Psoas muscle (tissue), 8 donors: ENCODE results near the gene PCK1. TPM values are rescaled to one million over a fixed set of nuclear protein-coding genes. Genes with fewer than 3 reads are reported as not detected.
A peak's percentile ranks its signal among the peaks of the same experiment; 100 is the strongest.
"Not testable (repeated sequence)": the region's sequence is repeated elsewhere in the genome, so short reads cannot be mapped to it uniquely, and the experiment has no call there.

ENCODE experiments used
- ATAC-seq, 4 donors: fragments of 200-7000 bp; cut with Tn5 transposase; one replicate each; pipeline ENCODE4 v1.9.1; 2020; ENCODE audit warnings: moderate library complexity in 3 of 4, mild to moderate bottlenecking in 2 of 4
- DNase-seq, 2 donors: peaks; one replicate each; pipeline ENCODE4 v3.0.0-alpha.2; 2020
- H3K27ac ChIP-seq: fragments of 200-600 bp; one replicate; pipeline ENCODE4 v1.8.0; 2022
- H3K27me3 ChIP-seq, 3 donors: fragments of 200-600 bp in 1 of 3; one replicate each; pipeline versions ENCODE4 v1.6.1 to v1.8.0; 2013 to 2022; ENCODE audit warnings: low read length in 2 of 3, mild to moderate bottlenecking in 2 of 3, moderate library complexity in 1 of 3; ENCODE audit not compliant: insufficient read depth in 3 of 3
- H3K36me3 ChIP-seq, 2 donors: fragments of 200-600 bp in 1 of 2; one replicate each; pipeline versions ENCODE4 v1.6.1 to v1.8.0; 2013 to 2022; ENCODE audit warnings: low read depth in 1 of 2, mild to moderate bottlenecking in 1 of 2, moderate library complexity in 1 of 2; ENCODE audit not compliant: insufficient read depth in 1 of 2
- H3K4me1 ChIP-seq: fragments of 200-600 bp; one replicate; pipeline ENCODE4 v1.8.0; 2022
- H3K4me3 ChIP-seq: fragments of 200-600 bp; one replicate; pipeline ENCODE4 v1.8.0; 2022; ENCODE audit warnings: mild to moderate bottlenecking
- H3K9me3 ChIP-seq: fragments of 200-600 bp; one replicate; pipeline ENCODE4 v1.8.0; 2022
- CTCF ChIP-seq: fragments of 200-600 bp; IDR thresholded peaks from one replicate; pipeline ENCODE4 v1.8.0; 2022; ENCODE audit warnings: antibody characterized with exemption
- WGBS, 3 donors: extraction: QIAGEN DNeasy Blood & Tissue Kit; methylation state at CpG; one replicate each; pipeline versions ENCODE4 v1.1.6 to v1.1.7; 2013; 5-methylcytosine and 5-hydroxymethylcytosine counted together
- intact Hi-C, 2 donors: fragments of 100-400 bp; cut with DNase I; formaldehyde crosslinking; loops; one replicate each; pipeline versions ENCODE4 v1.11.0 to v1.14.2; 2022
- long read RNA-seq, 2 donors: library from polyadenylated mRNA; unstranded; transcript quantifications; one replicate each; pipeline ENCODE4 v2.0.0, GENCODE V29; 2021
- polyA plus RNA-seq, 3 donors: library from polyadenylated mRNA; stranded (reverse); fragments of 200-250 nt; gene quantifications; one replicate each; pipeline ENCODE4 v1.2.3, GENCODE V29; 2013
- total RNA-seq, 4 donors: library from RNA; stranded (reverse); fragmentation: NEBNext Ultra II Directional in 2 of 4; extraction: Animal tissue kit (Norgen Biotek cat#: 25700) in 2 of 4; gene quantifications; one replicate each; pipeline versions ENCODE4 v1.2.1 to v1.2.4, GENCODE V29; 2021 to 2023
- donor health status: healthy with polysubstance abuse.
- donor health status: DM: no; HTN: no; CAD: no; lungs with moderate emphysema.
- donor health status: Bipolar disorder and iron deficiency.
- donor health status: healthy.
- donor health status: DM: yes; HTN: yes; CAD: no.
- donor health status: DM: no; HTN: no; CAD: no.
- donor health status: DM: no; HTN: no; CAD: no.
- donor health status: DM: yes; HTN: yes; CAD: no.

The PCK1 gene
- under 1 TPM; 0.26 to 0.63 (median 0.38) TPM for total RNA-seq
- polyA plus RNA-seq: under 1 TPM; 0.24 to 0.81 (median 0.53) TPM
- long read RNA-seq, donor 1: 0 reads
- long read RNA-seq, donor 2, full-length matches to known transcripts: 1 of 1 reads
- long read RNA-seq, donor 2, partial matches to known transcripts: 0 of 1 reads
- long read RNA-seq, donor 2, other reads (novel, unspliced or antisense): 0 of 1 reads

- Histone ChIP-seq H3K27ac (no peak within 1 kb of the TSS), H3K36me3 (no peaks in the 10 kb centered on the region), H3K4me1 (no peaks in the 10 kb centered on the region), H3K27me3 (peaks cover 0 to 44% (median 9%) of the 10 kb centered on the region in 3 donors), H3K4me3 (no peak within 1 kb of the TSS), H3K9me3 (no peaks in the 10 kb centered on the region)
- peak; percentile 47 to 71 for DNase-seq
- TF ChIP-seq CTCF: no peak
- WGBS, 3 donors: 42 to 48% (median 44%) methylated on average over 14 of the region's 14 CpGs
- peak in 1 of 4 donors; percentile 40 for ATAC-seq
- intact Hi-C loops: no loop called here
These were observed at the start of gene PCK1 for GRCh38 chr20:57560554-57561355. Gene PCK1, plus strand, starts transcription at chr20:57561110. Its CDS starts 302 bp downstream, at chr20:57561412.

GRCh38 chr20:57511709-57512108, 49.2 kb upstream of the PCK1 start:
- H3K27ac ChIP-seq, H3K4me3 ChIP-seq, H3K9me3 ChIP-seq, H3K36me3 ChIP-seq, H3K4me1 ChIP-seq, ATAC-seq, DNase-seq, H3K27me3 ChIP-seq: not testable (repeated sequence)
- intact Hi-C loops: loop anchor here in 1 of 2 donors (5.0 kb wide), 1 partner anchor 696 kb away; no protein-coding TSS in a partner anchor
- WGBS, 3 donors: 89 to 93% (median 91%) methylated on average over 7 of the region's 7 CpGs

GRCh38 chr20:57512432-57512831, 48.5 kb upstream of the PCK1 start:
- no peak for TF ChIP-seq CTCF
- H3K4me1 ChIP-seq: no peaks in the 10 kb centered on the region
- H3K27me3 ChIP-seq: peaks cover 0 to 7% (median 0%) of the 10 kb centered on the region in 3 donors
- WGBS, 3 donors: 72 to 83% (median 82%) methylated on average over 5 of the region's 5 CpGs
- H3K27ac ChIP-seq: no peak overlapping the region
- H3K9me3 ChIP-seq: no peaks in the 10 kb centered on the region
- DNase-seq: no peak
- no peaks in the 10 kb centered on the region for H3K36me3 ChIP-seq
- no peak overlapping the region for H3K4me3 ChIP-seq
- intact Hi-C loops: loop anchor here in 1 of 2 donors (5.0 kb wide), 1 partner anchor 695 kb away; no protein-coding TSS in a partner anchor
- ATAC-seq: no peak

GRCh38 chr20:57513199-57513598, 47.7 kb upstream of the PCK1 start:
- H3K27me3 ChIP-seq: peaks cover 0 to 7% (median 0%) of the 10 kb centered on the region in 3 donors
- no peak for TF ChIP-seq CTCF
- WGBS, 3 donors: 78 to 81% (median 80%) methylated on average over 1 of the region's 1 CpG
- no peak for DNase-seq
- H3K9me3 ChIP-seq: no peaks in the 10 kb centered on the region
- ATAC-seq: no peak
- no peaks in the 10 kb centered on the region for H3K4me1 ChIP-seq
- no peaks in the 10 kb centered on the region for H3K36me3 ChIP-seq
- H3K27ac ChIP-seq: no peak overlapping the region
- intact Hi-C loops: loop anchor here in 1 of 2 donors (5.0 kb wide), 1 partner anchor 694 kb away; no protein-coding TSS in a partner anchor
- no peak overlapping the region for H3K4me3 ChIP-seq

GRCh38 chr20:57514273-57514751, 46.6 kb upstream of the PCK1 start:
- no peak overlapping the region for H3K27ac ChIP-seq
- TF ChIP-seq CTCF: peak; percentile 79
- 32 to 36% (median 33%) methylated on average over 17 of the region's 17 CpGs for WGBS, 3 donors
- ATAC-seq (peak; percentile 75 to 88 (median 76)), DNase-seq (peak; percentile 45 to 63)
- intact Hi-C loops: loop anchor here (1.0 to 5.0 kb wide), 3 partner anchors 78 to 696 kb away; no protein-coding TSS in a partner anchor
- H3K27me3 ChIP-seq: peaks cover 0 to under 1% (median 0%) of the 10 kb centered on the region in 3 donors
- no peak overlapping the region for H3K4me3 ChIP-seq
- no peaks in the 10 kb centered on the region for H3K4me1 ChIP-seq
- no peaks in the 10 kb centered on the region for H3K36me3 ChIP-seq
- H3K9me3 ChIP-seq: no peaks in the 10 kb centered on the region
